Tibial nerve (tissue), 4 donors: Measurements from ENCODE around the gene KCNC3.

ENCODE experiments used
- CTCF ChIP-seq, 5 experiments: fragments of 200-600 bp in 3 of 5; fragments of 450-650 bp in 2 of 5; sonication (generic) in 3 of 5; IDR thresholded peaks; one replicate each; pipeline ENCODE4 v1.5.1; 2016 to 2019; ENCODE audit warnings: antibody characterized with exemption in 5 of 5, mild to moderate bottlenecking in 3 of 5, moderate library complexity in 2 of 5
- EP300 ChIP-seq, 2 donors: sonication (generic); formaldehyde crosslinking; IDR thresholded peaks; one replicate each; pipeline ENCODE4 v1.6.1; 2017; ENCODE audit warnings: antibody characterized with exemption in 2 of 2, mild to moderate bottlenecking in 1 of 2
- POLR2A ChIP-seq, 2 donors: fragments of 450-650 bp; IDR thresholded peaks; one replicate each; pipeline ENCODE4 v1.6.1; 2017; ENCODE audit warnings: antibody characterized with exemption in 2 of 2, mild to moderate bottlenecking in 2 of 2, moderate library complexity in 2 of 2

- TF ChIP-seq CTCF (IDR thresholded peaks at IDR 0.05) (no peak), POLR2A (IDR thresholded peaks at IDR 0.05) (no peak), EP300 (IDR thresholded peaks at IDR 0.05) (no peak)
Measured at GRCh38 chr19:50349277-50350057, 20.3 kb upstream of the KCNC3 start.
